Measurements from ENCODE around the gene CISTR. TPM values are rescaled to one million over a fixed set of nuclear protein-coding genes. Genes with fewer than 3 reads are reported as not detected.

CISTR gene
- total and polyA plus RNA-seq, 4 donors = 0.79 to 1.2 (median 1.1) TPM; not detected in 1

DNA sequence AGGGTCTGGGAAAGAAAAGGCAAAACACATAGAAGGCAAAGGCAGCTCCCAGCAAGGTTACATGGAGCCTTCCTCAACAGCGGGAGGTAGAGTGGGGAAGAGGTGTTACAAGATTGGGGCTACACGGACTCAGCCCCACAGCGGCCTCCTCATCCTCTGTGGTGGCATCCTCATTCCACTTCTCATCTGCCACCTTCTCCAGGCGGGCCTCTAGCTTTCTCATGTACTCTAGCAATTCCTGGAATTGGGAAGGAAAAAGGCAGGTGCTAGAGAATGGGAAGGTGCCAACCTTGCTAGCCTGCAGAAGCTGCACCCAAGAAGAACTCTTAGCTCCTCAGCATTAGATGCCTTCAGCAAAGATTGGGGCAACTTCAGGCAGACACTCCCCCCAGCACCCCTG, 37.8 kb downstream of the CISTR start:
- Histone ChIP-seq H3K9me3 (ENCODE audit: control insufficient read depth, insufficient read depth, low read length) (no peaks in the 10 kb centered on the region), H3K27ac (ENCODE audit: low read depth, low read length) (no peak overlapping the region), H3K4me1 (ENCODE audit: control insufficient read depth, insufficient read depth, low read length) (peaks cover 20% of the 10 kb centered on the region), H3K27me3 (ENCODE audit: control insufficient read depth, insufficient read depth, low read length) (no peaks in the 10 kb centered on the region), H3K4me3 (ENCODE audit: low read depth, low read length) (no peak overlapping the region), H3K36me3 (ENCODE audit: control insufficient read depth, insufficient read depth, low read length) (peaks cover 63% of the 10 kb centered on the region)
- no peak for DNase-seq (ENCODE audit: low read depth in 4 of 6, low spot score in 6 of 6)
- no CpG with 5 or more reads among the region's 4 CpGs for WGBS (ENCODE audit: insufficient coverage)

DNA sequence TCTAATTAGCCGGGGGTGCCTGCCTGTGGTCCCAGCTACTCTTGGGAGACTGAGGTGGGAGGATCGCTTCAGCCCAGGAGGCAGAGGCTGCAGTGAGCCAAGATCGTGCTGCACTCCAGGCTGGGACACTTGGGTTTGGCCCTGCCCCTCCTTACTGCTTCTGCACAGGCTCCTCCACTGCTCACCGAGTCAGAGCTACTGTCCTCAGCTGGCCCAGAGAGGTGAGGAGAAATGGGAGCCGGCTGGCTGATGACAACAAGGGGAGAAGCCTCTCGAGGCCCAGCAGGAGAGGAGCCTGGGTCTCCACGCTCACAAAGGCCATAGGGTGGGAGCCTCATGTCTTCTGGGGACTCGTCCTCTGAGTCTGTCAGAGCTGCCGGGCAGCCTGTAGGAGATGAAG, 38.3 kb downstream of the CISTR start:
- no peaks in the 10 kb centered on the region for H3K9me3 ChIP-seq (ENCODE audit: control insufficient read depth, insufficient read depth, low read length)
- no peak overlapping the region for H3K4me3 ChIP-seq (ENCODE audit: low read depth, low read length)
- peaks cover 21% of the 10 kb centered on the region for H3K4me1 ChIP-seq (ENCODE audit: control insufficient read depth, insufficient read depth, low read length)
- H3K36me3 ChIP-seq (ENCODE audit: control insufficient read depth, insufficient read depth, low read length) = peaks cover 63% of the 10 kb centered on the region
- H3K27ac ChIP-seq (ENCODE audit: low read depth, low read length) = no peak overlapping the region
- DNase-seq (ENCODE audit: low read depth in 4 of 6, low spot score in 6 of 6) = no peak
- H3K27me3 ChIP-seq (ENCODE audit: control insufficient read depth, insufficient read depth, low read length) = no peaks in the 10 kb centered on the region
- 90% methylated on average over 7 of the region's 9 CpGs for WGBS (ENCODE audit: insufficient coverage)

DNA sequence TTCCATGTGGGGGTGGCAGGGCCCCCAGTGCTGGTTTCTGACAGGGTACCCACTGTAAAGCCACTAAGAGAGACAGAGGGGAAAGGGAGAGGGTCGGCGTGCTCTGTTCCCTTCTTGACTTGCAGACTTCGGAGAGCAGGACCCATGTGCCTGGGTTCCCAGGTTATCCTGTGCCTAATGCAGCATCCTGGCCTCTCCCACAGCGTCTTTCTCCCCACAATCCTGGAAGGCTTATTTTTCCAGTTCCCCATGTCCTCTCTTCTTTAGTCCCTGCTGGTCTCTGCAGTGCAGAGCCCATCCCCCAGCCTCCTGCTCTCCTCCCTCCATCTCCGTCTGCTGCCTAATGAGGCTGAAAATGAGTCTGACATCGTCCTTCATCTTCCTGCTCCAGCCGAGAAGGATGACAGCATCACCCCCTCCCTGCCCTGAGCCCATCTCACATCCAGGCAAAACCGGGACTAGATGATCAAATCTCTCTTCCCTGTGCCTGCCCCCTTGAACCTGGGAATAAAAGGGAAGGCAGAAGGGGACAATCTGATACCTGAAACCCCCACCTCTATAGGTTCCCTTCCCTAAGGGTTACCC, 39.6 kb downstream of the CISTR start:
- Histone ChIP-seq H3K4me3 (ENCODE audit: low read depth, low read length) (no peak overlapping the region), H3K9me3 (ENCODE audit: control insufficient read depth, insufficient read depth, low read length) (no peaks in the 10 kb centered on the region), H3K4me1 (ENCODE audit: control insufficient read depth, insufficient read depth, low read length) (peaks cover 21% of the 10 kb centered on the region), H3K27me3 (ENCODE audit: control insufficient read depth, insufficient read depth, low read length) (no peaks in the 10 kb centered on the region), H3K36me3 (ENCODE audit: control insufficient read depth, insufficient read depth, low read length) (peaks cover 58% of the 10 kb centered on the region), H3K27ac (ENCODE audit: low read depth, low read length) (no peak overlapping the region)
- whole genome bisulfite sequencing (ENCODE audit: insufficient coverage) = 46% methylated on average over 5 of the region's 8 CpGs
- peak in 2 of 6 donors; percentile 49 to 91 for DNase-seq (ENCODE audit: low read depth in 4 of 6, low spot score in 6 of 6)

DNA sequence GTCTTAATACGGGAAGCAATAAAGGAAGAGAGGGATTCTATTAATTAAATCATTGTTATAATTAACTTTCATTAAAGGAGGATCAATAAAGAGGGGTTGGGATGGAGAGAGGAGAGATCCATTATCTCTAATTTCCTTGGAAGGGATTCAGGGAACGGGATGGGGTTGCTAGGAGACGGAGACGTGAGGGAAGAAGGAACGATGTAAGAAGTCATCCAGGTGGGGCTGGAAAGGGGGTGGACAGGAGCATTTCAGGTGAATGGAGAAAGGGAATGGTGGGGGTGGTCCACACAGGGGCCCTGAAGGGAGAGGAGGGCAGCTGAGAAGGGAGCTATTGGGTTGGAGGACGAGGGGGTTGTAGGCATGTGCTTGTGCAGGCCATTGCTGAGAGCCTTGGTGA, 41.7 kb downstream of the CISTR start:
- Histone ChIP-seq H3K27ac (ENCODE audit: low read depth, low read length) (no peak overlapping the region), H3K4me1 (ENCODE audit: control insufficient read depth, insufficient read depth, low read length) (peaks cover 21% of the 10 kb centered on the region), H3K36me3 (ENCODE audit: control insufficient read depth, insufficient read depth, low read length) (peaks cover 38% of the 10 kb centered on the region), H3K27me3 (ENCODE audit: control insufficient read depth, insufficient read depth, low read length) (no peaks in the 10 kb centered on the region), H3K9me3 (ENCODE audit: control insufficient read depth, insufficient read depth, low read length) (no peaks in the 10 kb centered on the region), H3K4me3 (ENCODE audit: low read depth, low read length) (no peak overlapping the region)
- WGBS (ENCODE audit: insufficient coverage) = 19% methylated on average over 5 of the region's 6 CpGs
- peak in 2 of 6 donors; percentile 62 to 94 for DNase-seq (ENCODE audit: low read depth in 4 of 6, low spot score in 6 of 6)

DNA sequence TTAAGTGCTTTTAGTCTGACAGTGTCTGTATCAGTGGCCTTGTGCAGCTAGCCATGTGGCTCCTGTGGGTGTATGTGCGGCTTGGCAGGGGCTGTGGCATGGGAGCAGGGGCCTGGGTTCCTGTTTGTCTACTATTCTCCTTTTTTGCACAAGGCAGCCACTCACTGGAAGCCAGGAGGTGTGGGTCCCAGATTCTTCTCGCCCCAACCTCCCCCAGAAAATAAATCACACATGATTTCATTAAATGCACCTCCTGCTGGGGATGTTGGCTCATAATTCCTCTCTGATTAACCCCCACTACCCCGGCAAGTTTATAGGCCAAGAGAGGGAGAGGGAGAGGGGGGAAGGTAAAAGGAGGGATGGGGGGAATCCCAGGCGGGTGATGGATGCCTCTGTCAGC, 42.1 kb downstream of the CISTR start:
- H3K27me3 ChIP-seq (ENCODE audit: control insufficient read depth, insufficient read depth, low read length) = no peaks in the 10 kb centered on the region
- no peaks in the 10 kb centered on the region for H3K9me3 ChIP-seq (ENCODE audit: control insufficient read depth, insufficient read depth, low read length)
- no peak overlapping the region for H3K27ac ChIP-seq (ENCODE audit: low read depth, low read length)
- no peak overlapping the region for H3K4me3 ChIP-seq (ENCODE audit: low read depth, low read length)
- H3K4me1 ChIP-seq (ENCODE audit: control insufficient read depth, insufficient read depth, low read length) = peaks cover 21% of the 10 kb centered on the region
- DNase-seq (ENCODE audit: low read depth in 4 of 6, low spot score in 6 of 6) = peak in 2 of 6 donors; percentile 41 to 89
- H3K36me3 ChIP-seq (ENCODE audit: control insufficient read depth, insufficient read depth, low read length) = peaks cover 33% of the 10 kb centered on the region
- 14% methylated on average over 1 of the region's 4 CpGs for WGBS (ENCODE audit: insufficient coverage)

DNA sequence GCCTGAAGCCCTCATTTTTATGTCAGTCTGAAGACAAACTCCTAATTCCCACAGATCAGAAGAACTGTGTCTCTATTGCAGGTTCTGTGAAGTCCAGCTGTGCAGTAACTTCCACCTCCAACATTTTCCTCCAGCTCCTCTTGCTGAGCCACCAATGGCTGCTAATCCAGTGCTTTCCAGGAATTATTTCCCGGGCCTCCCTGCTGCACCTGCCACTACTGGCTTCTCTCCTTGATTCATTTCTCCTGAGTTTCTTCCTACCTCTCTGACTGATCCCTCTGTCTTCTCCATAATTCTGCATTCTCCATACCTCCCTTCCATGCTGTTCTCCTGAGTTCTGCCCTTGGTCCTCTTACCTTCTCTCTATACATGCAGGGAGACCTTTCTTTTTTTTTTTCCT, 45.7 kb downstream of the CISTR start:
- H3K36me3 ChIP-seq (ENCODE audit: control insufficient read depth, insufficient read depth, low read length) = no peaks in the 10 kb centered on the region
- DNase-seq (ENCODE audit: low read depth in 4 of 6, low spot score in 6 of 6) = no peak
- H3K27ac ChIP-seq (ENCODE audit: low read depth, low read length) = no peak overlapping the region
- WGBS (ENCODE audit: insufficient coverage) = 71% methylated on average over 1 of the region's 1 CpG
- peaks cover 16% of the 10 kb centered on the region for H3K4me1 ChIP-seq (ENCODE audit: control insufficient read depth, insufficient read depth, low read length)
- H3K9me3 ChIP-seq (ENCODE audit: control insufficient read depth, insufficient read depth, low read length) = no peaks in the 10 kb centered on the region
- H3K4me3 ChIP-seq (ENCODE audit: low read depth, low read length) = no peak overlapping the region
- H3K27me3 ChIP-seq (ENCODE audit: control insufficient read depth, insufficient read depth, low read length) = no peaks in the 10 kb centered on the region

DNA sequence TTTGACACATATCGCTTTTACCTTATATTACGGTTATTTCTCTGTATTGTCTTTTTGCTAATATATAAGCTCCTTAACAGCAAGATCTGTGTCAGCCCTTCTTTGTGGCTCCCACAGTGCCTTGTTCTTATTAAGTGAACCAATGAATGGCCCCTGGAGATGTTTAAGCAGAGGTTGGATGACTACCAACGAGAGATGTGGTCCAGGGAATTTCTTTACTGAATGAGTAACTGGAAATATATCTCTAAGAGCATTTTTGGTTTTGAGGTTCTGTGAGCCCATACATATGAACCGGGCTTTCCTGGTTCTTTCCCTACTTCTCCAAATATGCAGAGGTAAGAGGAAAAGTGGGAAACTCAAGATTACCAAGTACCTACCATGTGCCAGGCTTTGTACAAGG, 48.0 kb downstream of the CISTR start:
- Histone ChIP-seq H3K27me3 (ENCODE audit: control insufficient read depth, insufficient read depth, low read length) (peaks cover 8% of the 10 kb centered on the region), H3K9me3 (ENCODE audit: control insufficient read depth, insufficient read depth, low read length) (no peaks in the 10 kb centered on the region), H3K4me3 (ENCODE audit: low read depth, low read length) (no peak overlapping the region), H3K4me1 (ENCODE audit: control insufficient read depth, insufficient read depth, low read length) (peaks cover 6% of the 10 kb centered on the region), H3K27ac (ENCODE audit: low read depth, low read length) (no peak overlapping the region), H3K36me3 (ENCODE audit: control insufficient read depth, insufficient read depth, low read length) (no peaks in the 10 kb centered on the region)
- WGBS (ENCODE audit: insufficient coverage) = no CpG with 5 or more reads among the region's 4 CpGs
- no peak for DNase-seq (ENCODE audit: low read depth in 4 of 6, low spot score in 6 of 6)

DNA sequence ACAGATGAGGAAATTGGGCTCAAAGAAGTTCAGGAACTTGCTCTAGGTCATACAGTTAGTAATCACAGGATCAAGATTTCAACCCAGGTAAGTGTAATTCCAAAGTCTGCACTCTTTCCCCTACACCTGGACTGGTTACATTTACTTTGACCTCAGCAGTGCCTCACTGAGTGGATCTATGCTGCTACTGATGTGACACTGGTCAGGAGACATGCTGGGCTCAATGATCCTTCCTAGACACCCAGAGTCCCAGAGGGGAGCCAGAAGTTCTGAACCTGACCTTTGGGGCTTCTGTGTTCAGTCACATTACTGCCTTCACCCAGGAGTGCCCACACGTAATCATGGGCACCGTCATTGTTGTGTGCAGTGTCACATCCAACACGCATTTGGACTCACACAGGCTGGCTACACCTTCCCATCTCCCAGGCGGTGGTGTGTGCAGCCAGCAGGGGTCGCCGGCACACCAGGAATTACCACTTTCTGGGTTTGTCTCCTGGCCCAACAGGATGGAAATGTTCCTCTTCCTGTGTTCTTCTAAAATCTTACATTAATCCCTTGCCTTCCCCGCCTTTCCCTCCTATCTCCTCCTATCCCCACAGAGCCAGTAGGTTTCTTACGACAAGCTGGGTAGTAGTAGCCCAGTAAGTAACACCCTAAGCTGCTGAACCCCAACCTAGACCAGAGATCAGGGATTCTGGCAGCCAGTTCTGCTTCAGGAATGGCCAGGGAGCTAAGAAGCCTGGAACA, 50.1 kb downstream of the CISTR start:
- H3K27ac ChIP-seq (ENCODE audit: low read depth, low read length) = no peak overlapping the region
- peaks cover 13% of the 10 kb centered on the region for H3K4me1 ChIP-seq (ENCODE audit: control insufficient read depth, insufficient read depth, low read length)
- H3K27me3 ChIP-seq (ENCODE audit: control insufficient read depth, insufficient read depth, low read length) = peaks cover 22% of the 10 kb centered on the region
- no peak overlapping the region for H3K4me3 ChIP-seq (ENCODE audit: low read depth, low read length)
- DNase-seq (ENCODE audit: low read depth in 4 of 6, low spot score in 6 of 6) = peak in 5 of 6 donors; percentile 44 to 94 (median 75)
- WGBS (ENCODE audit: insufficient coverage) = 1% methylated on average over 8 of the region's 8 CpGs
- no peaks in the 10 kb centered on the region for H3K9me3 ChIP-seq (ENCODE audit: control insufficient read depth, insufficient read depth, low read length)
- no peaks in the 10 kb centered on the region for H3K36me3 ChIP-seq (ENCODE audit: control insufficient read depth, insufficient read depth, low read length)

DNA sequence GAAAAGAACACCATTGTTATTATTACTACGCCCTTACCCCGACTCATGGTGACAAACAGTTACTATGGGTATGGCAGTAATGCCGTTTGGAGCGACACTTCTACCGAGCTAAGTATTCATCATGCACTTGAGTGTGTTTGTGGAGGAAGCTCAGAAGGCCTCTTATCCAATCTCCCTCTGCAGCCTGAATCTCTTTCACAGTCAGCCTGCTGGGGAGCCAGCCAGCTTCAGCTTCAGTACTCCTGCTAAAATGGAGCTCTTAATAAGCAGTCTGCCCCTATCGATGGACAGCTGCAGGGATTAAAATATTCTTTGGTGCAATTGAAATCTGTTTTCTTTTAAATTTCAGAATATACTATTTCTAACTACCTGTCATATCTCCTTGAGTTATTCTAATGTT, 51.2 kb downstream of the CISTR start:
- Histone ChIP-seq H3K4me1 (ENCODE audit: control insufficient read depth, insufficient read depth, low read length) (peaks cover 22% of the 10 kb centered on the region), H3K27ac (ENCODE audit: low read depth, low read length) (peak overlapping the region; percentile 40), H3K27me3 (ENCODE audit: control insufficient read depth, insufficient read depth, low read length) (peaks cover 32% of the 10 kb centered on the region), H3K36me3 (ENCODE audit: control insufficient read depth, insufficient read depth, low read length) (no peaks in the 10 kb centered on the region), H3K9me3 (ENCODE audit: control insufficient read depth, insufficient read depth, low read length) (no peaks in the 10 kb centered on the region), H3K4me3 (ENCODE audit: low read depth, low read length) (no peak overlapping the region)
- peak in 2 of 6 donors; percentile 65 to 88 for DNase-seq (ENCODE audit: low read depth in 4 of 6, low spot score in 6 of 6)
- WGBS (ENCODE audit: insufficient coverage) = no CpG with 5 or more reads among the region's 6 CpGs

DNA sequence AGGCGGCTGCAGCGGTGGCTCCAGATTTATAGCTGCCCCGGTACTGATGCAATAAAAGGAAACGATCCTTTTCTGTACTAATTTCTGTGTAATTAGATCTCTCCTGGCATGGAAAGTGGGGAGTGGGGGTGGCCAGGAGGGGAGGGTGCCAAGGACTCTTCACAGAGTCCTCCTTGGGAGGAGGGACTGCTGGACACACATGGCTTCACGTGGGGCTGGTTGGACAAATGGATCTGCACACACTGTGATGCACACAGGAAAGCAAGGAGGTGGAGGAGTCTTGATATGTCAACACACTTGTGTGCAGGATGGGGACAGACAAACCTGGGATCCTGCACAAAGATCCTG, 52.1 kb downstream of the CISTR start:
- H3K27me3 ChIP-seq (ENCODE audit: control insufficient read depth, insufficient read depth, low read length) = peaks cover 41% of the 10 kb centered on the region

More for the DNA sequence above, 52.1 kb downstream of the CISTR start:
- WGBS (ENCODE audit: insufficient coverage) = 25% methylated on average over 3 of the region's 5 CpGs
- H3K4me1 ChIP-seq (ENCODE audit: control insufficient read depth, insufficient read depth, low read length) = peaks cover 32% of the 10 kb centered on the region
- no peak overlapping the region for H3K4me3 ChIP-seq (ENCODE audit: low read depth, low read length)
- H3K36me3 ChIP-seq (ENCODE audit: control insufficient read depth, insufficient read depth, low read length) = no peaks in the 10 kb centered on the region
- no peak overlapping the region for H3K27ac ChIP-seq (ENCODE audit: low read depth, low read length)
- H3K9me3 ChIP-seq (ENCODE audit: control insufficient read depth, insufficient read depth, low read length) = no peaks in the 10 kb centered on the region
- DNase-seq (ENCODE audit: low read depth in 4 of 6, low spot score in 6 of 6) = no peak
